WTC11 (cell line): ENCODE results near the gene SPATA45.

Experiments
- CBFB ChIP-seq: sonication (generic); formaldehyde crosslinking; IDR thresholded peaks from 2 replicates; pipeline ENCODE4 v1.8.1; 2022; ENCODE audit warnings: mild to moderate bottlenecking, low read depth, missing genetic modification reagents
- JUN ChIP-seq: sonication (generic); formaldehyde crosslinking; IDR thresholded peaks from 2 replicates; pipeline ENCODE4 v1.8.0; 2023; ENCODE audit warnings: mild to moderate bottlenecking, missing genetic modification reagents
- KAT7 ChIP-seq: sonication (generic); formaldehyde crosslinking; IDR thresholded peaks from 2 replicates; pipeline ENCODE4 v1.8.1; 2023; ENCODE audit warnings: missing genetic modification reagents, mild to moderate bottlenecking, borderline replicate concordance
- NR2C2 ChIP-seq: sonication (generic); formaldehyde crosslinking; IDR thresholded peaks from 2 replicates; pipeline ENCODE4 v1.8.0; 2022; ENCODE audit warnings: mild to moderate bottlenecking, missing genetic modification reagents
- TF ChIP-seq, protein P1 (sequence below): fragments of 200-600 bp; IDR thresholded peaks from 2 replicates; pipeline ENCODE4 v1.8.0; 2022; ENCODE audit warnings: antibody characterized with exemption
- TF ChIP-seq, protein P2 (sequence below): sonication (generic); formaldehyde crosslinking; IDR thresholded peaks from 2 replicates; pipeline ENCODE4 v1.8.1; 2023; ENCODE audit warnings: mild to moderate bottlenecking, moderate library complexity, missing genetic modification reagents
- TF ChIP-seq, protein P3 (sequence below): sonication (generic); formaldehyde crosslinking; IDR thresholded peaks from 2 replicates; pipeline ENCODE4 v1.8.1; 2023; ENCODE audit warnings: mild to moderate bottlenecking, missing genetic modification reagents, moderate library complexity
- TF ChIP-seq, protein P4 (sequence below): sonication (generic); formaldehyde crosslinking; IDR thresholded peaks from 2 replicates; pipeline ENCODE4 v1.8.0; 2022; ENCODE audit warnings: missing genetic modification reagents

DNA sequence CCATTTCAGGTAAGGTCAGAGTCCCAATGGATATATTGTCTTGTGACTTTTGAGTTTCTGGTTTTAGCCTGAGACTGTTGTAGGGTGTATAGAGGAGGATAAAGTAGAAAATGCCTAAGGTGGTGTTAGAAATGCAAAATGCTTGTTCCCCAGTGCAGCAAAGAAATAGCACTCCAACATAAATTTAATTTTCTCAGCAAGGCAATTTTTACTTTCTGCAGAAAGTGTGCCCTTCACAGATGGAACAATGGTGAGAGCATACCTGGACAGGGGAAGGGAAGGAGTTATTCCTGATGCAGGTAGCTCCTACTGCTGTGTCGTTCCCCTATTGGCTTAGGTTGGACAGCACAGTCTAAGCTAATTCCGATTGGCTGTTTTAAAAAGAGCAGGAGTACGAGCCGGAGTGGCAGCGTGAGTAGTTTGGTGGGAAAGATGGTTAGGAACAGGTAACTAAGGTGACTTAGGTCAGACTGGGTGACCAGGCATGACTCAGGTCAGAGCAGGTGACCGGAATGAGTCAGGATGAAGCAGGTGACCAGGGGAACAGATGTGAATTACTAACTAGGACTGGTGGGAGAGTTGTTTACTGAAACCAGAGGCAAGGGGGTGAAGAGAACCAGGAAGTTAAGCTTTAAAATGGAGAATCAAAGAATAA, 21.5 kb downstream of the SPATA45 start:
- TF ChIP-seq, protein P1, sequence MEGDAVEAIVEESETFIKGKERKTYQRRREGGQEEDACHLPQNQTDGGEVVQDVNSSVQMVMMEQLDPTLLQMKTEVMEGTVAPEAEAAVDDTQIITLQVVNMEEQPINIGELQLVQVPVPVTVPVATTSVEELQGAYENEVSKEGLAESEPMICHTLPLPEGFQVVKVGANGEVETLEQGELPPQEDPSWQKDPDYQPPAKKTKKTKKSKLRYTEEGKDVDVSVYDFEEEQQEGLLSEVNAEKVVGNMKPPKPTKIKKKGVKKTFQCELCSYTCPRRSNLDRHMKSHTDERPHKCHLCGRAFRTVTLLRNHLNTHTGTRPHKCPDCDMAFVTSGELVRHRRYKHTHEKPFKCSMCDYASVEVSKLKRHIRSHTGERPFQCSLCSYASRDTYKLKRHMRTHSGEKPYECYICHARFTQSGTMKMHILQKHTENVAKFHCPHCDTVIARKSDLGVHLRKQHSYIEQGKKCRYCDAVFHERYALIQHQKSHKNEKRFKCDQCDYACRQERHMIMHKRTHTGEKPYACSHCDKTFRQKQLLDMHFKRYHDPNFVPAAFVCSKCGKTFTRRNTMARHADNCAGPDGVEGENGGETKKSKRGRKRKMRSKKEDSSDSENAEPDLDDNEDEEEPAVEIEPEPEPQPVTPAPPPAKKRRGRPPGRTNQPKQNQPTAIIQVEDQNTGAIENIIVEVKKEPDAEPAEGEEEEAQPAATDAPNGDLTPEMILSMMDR = no peak
- TF ChIP-seq, protein P2, sequence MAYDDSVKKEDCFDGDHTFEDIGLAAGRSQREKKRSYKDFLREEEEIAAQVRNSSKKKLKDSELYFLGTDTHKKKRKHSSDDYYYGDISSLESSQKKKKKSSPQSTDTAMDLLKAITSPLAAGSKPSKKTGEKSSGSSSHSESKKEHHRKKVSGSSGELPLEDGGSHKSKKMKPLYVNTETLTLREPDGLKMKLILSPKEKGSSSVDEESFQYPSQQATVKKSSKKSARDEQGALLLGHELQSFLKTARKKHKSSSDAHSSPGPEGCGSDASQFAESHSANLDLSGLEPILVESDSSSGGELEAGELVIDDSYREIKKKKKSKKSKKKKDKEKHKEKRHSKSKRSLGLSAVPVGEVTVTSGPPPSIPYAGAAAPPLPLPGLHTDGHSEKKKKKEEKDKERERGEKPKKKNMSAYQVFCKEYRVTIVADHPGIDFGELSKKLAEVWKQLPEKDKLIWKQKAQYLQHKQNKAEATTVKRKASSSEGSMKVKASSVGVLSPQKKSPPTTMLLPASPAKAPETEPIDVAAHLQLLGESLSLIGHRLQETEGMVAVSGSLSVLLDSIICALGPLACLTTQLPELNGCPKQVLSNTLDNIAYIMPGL (CRISPR knock-in tag) = no peak
- TF ChIP-seq CBFB = no peak
- TF ChIP-seq, protein P3, sequence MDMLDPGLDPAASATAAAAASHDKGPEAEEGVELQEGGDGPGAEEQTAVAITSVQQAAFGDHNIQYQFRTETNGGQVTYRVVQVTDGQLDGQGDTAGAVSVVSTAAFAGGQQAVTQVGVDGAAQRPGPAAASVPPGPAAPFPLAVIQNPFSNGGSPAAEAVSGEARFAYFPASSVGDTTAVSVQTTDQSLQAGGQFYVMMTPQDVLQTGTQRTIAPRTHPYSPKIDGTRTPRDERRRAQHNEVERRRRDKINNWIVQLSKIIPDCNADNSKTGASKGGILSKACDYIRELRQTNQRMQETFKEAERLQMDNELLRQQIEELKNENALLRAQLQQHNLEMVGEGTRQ (CRISPR knock-in tag) = no peak
- TF ChIP-seq, protein P4, sequence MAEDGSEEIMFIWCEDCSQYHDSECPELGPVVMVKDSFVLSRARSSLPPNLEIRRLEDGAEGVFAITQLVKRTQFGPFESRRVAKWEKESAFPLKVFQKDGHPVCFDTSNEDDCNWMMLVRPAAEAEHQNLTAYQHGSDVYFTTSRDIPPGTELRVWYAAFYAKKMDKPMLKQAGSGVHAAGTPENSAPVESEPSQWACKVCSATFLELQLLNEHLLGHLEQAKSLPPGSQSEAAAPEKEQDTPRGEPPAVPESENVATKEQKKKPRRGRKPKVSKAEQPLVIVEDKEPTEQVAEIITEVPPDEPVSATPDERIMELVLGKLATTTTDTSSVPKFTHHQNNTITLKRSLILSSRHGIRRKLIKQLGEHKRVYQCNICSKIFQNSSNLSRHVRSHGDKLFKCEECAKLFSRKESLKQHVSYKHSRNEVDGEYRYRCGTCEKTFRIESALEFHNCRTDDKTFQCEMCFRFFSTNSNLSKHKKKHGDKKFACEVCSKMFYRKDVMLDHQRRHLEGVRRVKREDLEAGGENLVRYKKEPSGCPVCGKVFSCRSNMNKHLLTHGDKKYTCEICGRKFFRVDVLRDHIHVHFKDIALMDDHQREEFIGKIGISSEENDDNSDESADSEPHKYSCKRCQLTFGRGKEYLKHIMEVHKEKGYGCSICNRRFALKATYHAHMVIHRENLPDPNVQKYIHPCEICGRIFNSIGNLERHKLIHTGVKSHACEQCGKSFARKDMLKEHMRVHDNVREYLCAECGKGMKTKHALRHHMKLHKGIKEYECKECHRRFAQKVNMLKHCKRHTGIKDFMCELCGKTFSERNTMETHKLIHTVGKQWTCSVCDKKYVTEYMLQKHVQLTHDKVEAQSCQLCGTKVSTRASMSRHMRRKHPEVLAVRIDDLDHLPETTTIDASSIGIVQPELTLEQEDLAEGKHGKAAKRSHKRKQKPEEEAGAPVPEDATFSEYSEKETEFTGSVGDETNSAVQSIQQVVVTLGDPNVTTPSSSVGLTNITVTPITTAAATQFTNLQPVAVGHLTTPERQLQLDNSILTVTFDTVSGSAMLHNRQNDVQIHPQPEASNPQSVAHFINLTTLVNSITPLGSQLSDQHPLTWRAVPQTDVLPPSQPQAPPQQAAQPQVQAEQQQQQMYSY (CRISPR knock-in tag) = no peak
- TF ChIP-seq KAT7 (CRISPR knock-in tag) = no peak
- no peak for TF ChIP-seq NR2C2 (CRISPR knock-in tag)
- no peak for TF ChIP-seq JUN (CRISPR knock-in tag)
